ENCODE data around the gene ACKR1.

The ACKR1 gene

DNA sequence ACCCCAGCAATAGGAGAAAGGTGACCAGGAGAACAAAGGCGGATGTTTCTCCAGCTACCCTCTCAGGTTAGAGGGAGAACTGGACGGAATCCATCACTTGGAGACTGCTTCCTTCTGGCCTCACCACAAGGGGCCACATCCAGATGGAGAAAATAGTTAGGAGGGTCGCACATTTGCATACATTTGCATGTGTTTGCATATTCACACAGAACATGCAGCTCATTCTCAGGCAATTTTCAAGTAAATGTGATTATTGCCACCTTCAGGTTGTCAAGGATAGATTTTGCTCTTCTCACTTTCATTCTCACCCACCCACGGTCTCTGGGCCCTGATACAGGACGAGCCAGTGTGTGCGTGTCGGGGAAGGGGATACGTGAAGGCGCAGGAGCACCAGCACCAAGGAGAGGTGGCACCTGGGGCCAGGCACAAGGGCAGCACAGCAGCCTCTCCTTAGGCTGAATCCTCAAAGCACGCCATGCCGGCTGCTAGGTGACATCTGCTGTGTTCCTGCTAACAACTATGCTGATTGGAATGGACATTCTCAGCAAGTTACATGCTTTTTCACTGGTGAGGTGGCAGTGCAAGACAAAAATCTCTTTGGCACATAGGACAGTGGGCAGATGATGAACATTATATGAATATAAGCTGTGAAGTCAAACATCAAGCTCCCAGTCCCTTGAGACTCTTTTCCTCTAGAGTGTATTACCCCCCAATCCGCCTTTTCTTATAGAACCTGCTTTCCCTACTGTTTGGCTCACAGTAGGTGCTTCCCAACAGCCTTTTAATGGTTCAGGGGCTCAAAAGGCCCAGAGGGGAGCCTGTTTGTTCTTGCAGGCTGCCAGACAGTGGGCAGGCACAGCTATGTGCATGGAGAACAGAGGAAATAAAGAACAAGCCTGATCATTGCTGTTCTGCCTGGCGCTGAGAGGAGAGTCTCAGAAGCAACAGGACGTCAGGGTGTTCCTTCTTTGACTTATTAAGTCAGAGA, 14.3 kb downstream of the ACKR1 start:
- DNase-seq (ENCODE audit: extremely low read depth in 1 of 2, low read depth in 1 of 2), result no peak

DNA sequence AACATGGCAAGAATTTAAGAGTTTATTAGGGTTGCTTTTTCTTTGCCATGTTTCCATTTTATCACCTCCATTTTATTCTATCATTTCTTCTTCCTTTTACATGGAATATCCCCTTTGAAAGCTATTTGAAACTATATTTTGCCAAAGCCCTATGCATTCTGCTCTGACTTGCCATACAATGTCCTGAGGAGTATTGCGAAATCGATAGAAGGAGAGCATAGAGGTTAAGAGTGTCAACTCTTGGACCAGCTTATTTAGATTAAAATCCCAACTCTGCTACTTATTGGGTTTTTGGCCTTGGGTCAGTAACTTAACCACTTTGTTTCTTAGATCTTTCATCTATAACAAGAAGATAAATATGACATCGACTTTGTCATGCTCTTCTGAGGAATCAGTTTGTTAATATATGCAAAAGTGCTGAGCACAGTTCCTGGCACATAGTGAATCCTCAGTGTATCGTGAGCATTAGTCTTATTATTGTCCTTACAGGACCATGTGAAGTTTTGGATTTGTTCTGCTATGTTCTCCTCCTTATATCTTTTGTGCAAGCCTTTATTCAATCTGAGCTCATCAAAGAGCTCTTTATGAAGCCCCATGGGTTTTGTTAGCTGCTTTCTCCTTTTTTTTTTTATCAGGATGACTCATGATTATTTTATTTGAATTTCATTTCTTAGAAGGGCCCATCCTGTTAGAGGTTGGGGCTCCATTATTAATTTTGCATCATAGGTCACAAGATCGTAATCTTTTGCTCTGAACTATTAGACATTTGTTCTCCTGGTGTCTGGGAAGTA, 17.6 kb downstream of the ACKR1 start:
- no peak for DNase-seq (ENCODE audit: extremely low read depth in 1 of 2, low read depth in 1 of 2)

DNA sequence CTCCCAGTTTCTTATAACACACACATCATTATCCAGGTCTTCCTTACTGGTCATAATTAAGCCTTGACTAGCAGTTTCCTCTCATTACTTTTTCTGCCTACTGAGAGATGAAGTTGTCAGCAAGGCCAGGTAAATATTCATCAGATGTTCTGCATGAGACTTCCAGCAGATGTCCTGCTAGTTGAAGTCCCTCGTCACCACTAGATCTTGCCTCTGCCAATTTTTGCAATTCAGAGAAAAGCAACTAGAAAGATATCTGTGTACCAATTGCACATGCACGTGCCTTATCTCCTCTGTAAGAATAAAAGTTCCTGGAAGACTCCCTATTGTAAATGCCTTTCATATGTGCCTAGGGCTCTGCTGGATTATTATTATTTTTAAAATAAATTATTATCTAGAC, 18.3 kb downstream of the ACKR1 start:
- no peak for DNase-seq (ENCODE audit: extremely low read depth in 1 of 2, low read depth in 1 of 2)

DNA sequence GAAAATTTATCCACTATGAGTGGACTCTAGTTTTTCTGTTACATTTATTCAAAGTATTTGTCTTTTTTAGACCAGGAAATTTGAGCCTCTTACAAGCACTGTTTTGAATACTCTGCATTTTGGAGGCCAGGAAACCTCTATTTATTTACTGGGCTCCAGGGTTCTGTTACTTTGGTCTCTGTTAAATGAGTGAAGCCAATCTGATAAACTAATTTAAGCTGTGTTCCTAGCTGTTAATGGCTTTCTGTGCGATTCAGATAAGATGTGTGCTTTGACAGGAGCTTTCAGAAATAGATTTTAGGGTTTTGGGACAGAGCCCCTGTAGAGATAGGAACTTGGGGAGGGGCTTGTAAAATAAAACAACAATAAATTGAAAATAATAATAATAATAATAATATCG, 23.9 kb downstream of the ACKR1 start:
- DNase-seq (ENCODE audit: extremely low read depth in 1 of 2, low read depth in 1 of 2), result no peak

DNA sequence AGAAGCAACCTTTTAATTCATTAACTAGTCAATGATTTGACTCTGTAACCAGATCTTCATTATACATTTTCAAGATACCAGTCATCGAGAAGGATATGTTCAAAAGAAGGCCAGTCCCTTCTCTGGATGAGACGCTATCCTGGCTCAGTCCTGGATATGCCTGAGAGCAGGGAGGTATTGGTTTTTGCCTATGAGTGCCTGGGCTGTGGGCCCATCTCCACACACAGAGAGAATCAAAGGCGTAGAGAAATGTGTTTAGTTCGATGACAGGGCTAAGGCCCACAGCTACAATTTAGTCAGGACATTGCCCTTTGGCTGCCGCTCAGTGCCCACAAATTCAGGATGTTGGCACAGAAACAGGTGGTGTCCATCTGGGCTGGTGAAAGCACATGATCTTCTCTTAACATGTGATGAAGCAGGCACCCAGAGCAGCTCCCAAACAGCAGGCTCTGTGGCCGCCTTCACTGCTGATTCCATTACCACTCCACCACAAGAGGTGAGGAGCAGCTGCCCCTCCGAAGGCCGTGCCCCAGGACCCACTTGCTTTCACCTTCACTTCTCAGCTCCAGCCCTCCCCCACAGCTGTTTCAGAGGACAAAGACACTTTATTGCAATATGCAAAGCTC, 24.7 kb downstream of the ACKR1 start:
- DNase-seq (ENCODE audit: extremely low read depth in 1 of 2, low read depth in 1 of 2), result no peak

DNA sequence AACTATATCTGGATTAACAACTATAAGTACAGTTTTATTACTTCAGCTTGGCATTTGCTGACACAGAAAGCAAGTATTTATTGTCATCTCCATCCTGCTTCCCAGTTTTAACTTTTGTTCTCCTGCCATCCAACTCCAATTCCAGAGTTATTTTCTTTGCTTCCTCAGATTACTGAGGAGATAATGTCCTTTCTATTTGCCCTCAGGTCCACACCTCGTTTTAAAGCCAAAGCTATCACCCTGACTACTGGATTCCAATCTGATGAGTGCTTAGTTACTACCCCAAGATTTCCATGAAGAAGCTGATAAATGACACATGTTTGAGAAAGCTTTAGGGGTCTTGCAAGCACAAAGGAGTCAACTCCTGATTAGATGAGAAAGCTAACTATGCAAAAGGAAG, 25.2 kb downstream of the ACKR1 start:
- no peak for DNase-seq (ENCODE audit: extremely low read depth in 1 of 2, low read depth in 1 of 2)

DNA sequence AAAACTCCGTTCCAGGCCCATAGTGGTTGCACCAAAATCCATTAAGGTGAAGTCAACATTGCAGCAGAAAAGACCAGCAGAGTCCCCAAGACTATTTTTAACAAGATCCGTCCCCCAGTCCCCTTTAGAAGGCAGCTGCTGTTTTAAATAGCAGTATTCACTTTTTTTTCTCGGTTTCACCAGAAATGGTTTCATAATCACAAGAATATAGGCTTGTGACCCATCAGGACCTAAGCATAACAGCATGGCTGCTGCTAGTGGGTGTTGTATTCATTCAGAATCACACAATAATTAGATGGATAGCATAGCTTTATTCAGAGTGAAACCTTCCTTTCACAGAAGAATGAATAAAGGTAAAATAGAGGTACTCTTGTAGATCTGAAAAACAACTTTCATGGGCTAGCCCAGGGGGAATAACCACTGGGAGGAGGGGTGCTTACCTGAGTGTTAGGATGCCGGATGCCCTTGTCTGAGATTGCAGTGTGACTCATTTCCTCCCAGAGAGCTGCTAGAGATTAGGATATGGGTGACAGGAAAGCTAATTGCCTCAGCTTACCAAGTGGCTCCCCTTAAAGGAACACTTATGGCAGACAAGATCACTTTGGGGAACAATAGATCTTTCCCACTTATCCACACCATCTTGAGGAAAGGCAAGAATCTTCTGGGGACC, 35.0 kb downstream of the ACKR1 start:
- no peak for DNase-seq (ENCODE audit: extremely low read depth in 1 of 2, low read depth in 1 of 2)

- no peak for DNase-seq (ENCODE audit: extremely low read depth in 1 of 2, low read depth in 1 of 2)
Observed at GRCh38 chr1:159247266-159247665, 42.6 kb downstream of the ACKR1 start.

DNA sequence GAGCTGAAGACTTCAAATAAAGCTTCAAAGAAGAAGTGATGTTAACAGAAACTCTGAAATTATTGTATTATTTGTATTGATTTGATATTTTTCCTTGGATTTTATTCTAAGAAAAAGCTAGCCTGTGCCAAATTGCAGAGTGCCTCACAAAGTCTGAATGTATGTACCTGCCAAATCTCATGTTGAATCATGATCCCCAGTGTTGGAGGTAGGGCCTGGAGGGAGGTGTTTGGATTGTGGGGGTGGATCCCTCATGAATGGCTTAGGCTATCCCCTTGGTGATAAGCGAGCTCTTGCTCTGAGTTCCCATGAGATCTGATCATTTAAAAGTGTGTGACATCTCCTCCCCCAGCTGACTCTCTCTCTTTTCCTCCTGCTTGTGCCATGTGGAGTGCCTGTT, 43.6 kb downstream of the ACKR1 start:
- DNase-seq (ENCODE audit: extremely low read depth in 1 of 2, low read depth in 1 of 2), result no peak

DNA sequence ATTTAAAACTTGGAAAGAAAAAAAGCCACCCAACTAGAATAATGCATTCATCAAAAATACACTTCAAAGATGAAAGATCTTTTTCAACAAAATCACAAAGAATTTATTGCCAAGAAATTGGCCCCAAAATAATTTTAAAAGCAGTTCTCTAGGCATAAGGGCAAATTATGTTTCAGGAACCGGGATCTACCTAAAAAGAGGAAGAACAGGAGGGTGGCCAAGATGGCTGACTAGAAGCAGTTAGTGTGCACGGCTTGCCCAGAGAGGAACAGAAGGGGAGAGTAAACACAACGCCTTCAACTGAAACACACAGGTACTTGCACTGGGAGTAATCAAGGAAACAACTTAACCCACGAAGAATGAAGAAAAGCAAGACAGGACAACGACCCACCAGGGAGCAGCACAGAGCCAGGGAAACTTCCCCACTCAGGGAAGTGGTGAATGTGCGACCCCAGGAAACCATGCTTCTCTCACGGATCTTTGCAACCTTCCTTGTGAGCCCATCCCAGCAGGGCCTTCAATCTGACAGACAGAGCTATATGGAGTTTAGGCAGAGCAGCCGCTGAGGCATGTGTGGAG, 46.1 kb downstream of the ACKR1 start:
- DNase-seq (ENCODE audit: extremely low read depth in 1 of 2, low read depth in 1 of 2), result no peak

Data from stimulated activated CD8-positive, alpha-beta memory T cell treated with anti-CD3 and anti-CD28 coated beads, Interleukin-7, amount 100 ng/mL, for 48 hours (primary cell).